Measurements from ENCODE around the gene JADE3.

DNA sequence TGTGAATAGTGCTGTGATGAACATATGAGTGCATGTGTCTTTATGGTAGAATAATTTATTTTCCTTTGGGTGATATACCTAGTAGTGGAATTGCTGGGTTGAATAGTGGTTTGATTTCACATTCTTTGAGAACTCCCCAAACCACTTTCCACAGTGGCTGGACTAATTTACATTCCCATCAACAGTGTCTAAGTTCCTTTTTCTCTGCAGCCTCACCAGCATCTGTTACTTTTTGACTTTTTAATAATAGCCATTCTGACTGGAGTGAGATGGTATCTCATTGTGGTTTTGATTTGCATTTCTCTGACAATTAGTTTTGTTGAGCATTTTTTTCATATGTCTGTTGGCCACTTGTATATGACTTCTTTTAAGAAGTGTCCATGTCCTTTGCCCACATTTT, 29.1 kb downstream of the JADE3 start:
- no peak for TF ChIP-seq CTCF (IDR thresholded peaks at IDR 0.05)
- TF ChIP-seq POLR2AphosphoS5 (IDR thresholded peaks at IDR 0.05): no peak
- no peak for TF ChIP-seq EP300 (IDR thresholded peaks at IDR 0.05)

All from esophagus muscularis mucosa (tissue), 4 donors.